HepG2 (cell line): Measurements from ENCODE around the gene FOSB. TPM values are rescaled to one million over a fixed set of nuclear protein-coding genes. Genes with fewer than 3 reads are reported as not detected.
A peak's percentile ranks its signal among the peaks of the same experiment; 100 is the strongest.

ENCODE experiments used
- ARID4A ChIP-seq: sonication (generic); formaldehyde crosslinking; IDR thresholded peaks from 2 replicates; pipeline ENCODE4 v1.5.0; 2020; ENCODE audit warnings: mild to moderate bottlenecking, missing genetic modification reagents, borderline replicate concordance
- ATF1 ChIP-seq: IDR thresholded peaks from 2 replicates; pipeline ENCODE4 v1.6.1; 2016; ENCODE audit warnings: mild to moderate bottlenecking, control low read depth
- E2F5 ChIP-seq: sonication (generic); formaldehyde crosslinking; conservative IDR thresholded peaks from 2 replicates; pipeline ENCODE4 v1.4.0; 2020; ENCODE audit warnings: missing genetic modification reagents
- ELF3 ChIP-seq: IDR thresholded peaks from 2 replicates; pipeline ENCODE4 v1.6.1; 2016; ENCODE audit warnings: missing genetic modification reagents, missing compliant biosample characterization
- ETV5 ChIP-seq: IDR thresholded peaks from 2 replicates; pipeline ENCODE4 v1.6.1; 2018; ENCODE audit warnings: missing biosample characterization, missing genetic modification reagents, inconsistent platforms, borderline replicate concordance
- FOXM1 ChIP-seq: sonication (generic); formaldehyde crosslinking; IDR thresholded peaks from 2 replicates; pipeline ENCODE4 v1.5.0; 2020; ENCODE audit warnings: missing genetic modification reagents
- GABPB1 ChIP-seq: IDR thresholded peaks from 2 replicates; pipeline ENCODE4 v1.6.1; 2016; ENCODE audit warnings: mild to moderate bottlenecking, missing genetic modification reagents, moderate library complexity, missing compliant biosample characterization
- GATAD2A ChIP-seq: IDR thresholded peaks from 2 replicates; pipeline ENCODE4 v1.6.1; 2016
- HCFC1 ChIP-seq: fragments of 150-350 bp; IDR thresholded peaks from 2 replicates; pipeline ENCODE4 v1.6.1; 2014; ENCODE audit warnings: low read depth, low read length
- HOXA3 ChIP-seq: sonication (generic); formaldehyde crosslinking; IDR thresholded peaks from 2 replicates; pipeline ENCODE4 v1.5.0; 2020; ENCODE audit warnings: missing genetic modification reagents
- IKZF4 ChIP-seq: sonication (generic); formaldehyde crosslinking; IDR thresholded peaks from 2 replicates; pipeline ENCODE4 v1.5.1; 2020; ENCODE audit warnings: borderline replicate concordance, mild to moderate bottlenecking, low read depth, missing genetic modification reagents; ENCODE audit errors: not compliant biosample characterization
- KDM2A ChIP-seq: sonication (generic); formaldehyde crosslinking; IDR thresholded peaks from 2 replicates; pipeline ENCODE4 v1.4.0; 2020; ENCODE audit warnings: low read depth, missing genetic modification reagents, borderline replicate concordance
- KLF6 ChIP-seq: IDR thresholded peaks from 2 replicates; pipeline ENCODE4 v1.8.0; 2016; ENCODE audit warnings: missing biosample characterization, missing genetic modification reagents
- NFIC ChIP-seq: IDR thresholded peaks from 2 replicates; pipeline ENCODE4 v1.6.1; 2012; ENCODE audit warnings: mild to moderate bottlenecking, low read length, inconsistent platforms
- SALL1 ChIP-seq: sonication (generic); formaldehyde crosslinking; IDR thresholded peaks from 2 replicates; pipeline ENCODE4 v1.8.0; 2022; ENCODE audit warnings: mild to moderate bottlenecking, missing genetic modification reagents
- SSRP1 ChIP-seq: IDR thresholded peaks from 2 replicates; pipeline ENCODE4 v1.6.1; 2016; ENCODE audit warnings: control low read depth
- TEAD2 ChIP-seq: sonication (generic); formaldehyde crosslinking; IDR thresholded peaks from 2 replicates; pipeline ENCODE4 v1.9.0; 2021; ENCODE audit warnings: missing genetic modification reagents
- THAP11 ChIP-seq: IDR thresholded peaks from 2 replicates; pipeline ENCODE4 v1.6.1; 2016; ENCODE audit warnings: missing biosample characterization, missing genetic modification reagents
- ZIK1 ChIP-seq: sonication (generic); formaldehyde crosslinking; IDR thresholded peaks from 2 replicates; pipeline ENCODE4 v1.5.0; 2020; ENCODE audit warnings: mild to moderate bottlenecking, low read depth, missing genetic modification reagents, borderline replicate concordance
- ZNF350 ChIP-seq: sonication (generic); formaldehyde crosslinking; IDR thresholded peaks from 2 replicates; pipeline ENCODE4 v1.4.0; 2020; ENCODE audit warnings: mild to moderate bottlenecking, low read depth, missing genetic modification reagents, borderline replicate concordance
- polyA plus RNA-seq, 8 experiments: library from polyadenylated mRNA; depleted of rRNA in 3 of 8; stranded (reverse) in 7 of 8; unstranded in 1 of 8; fragments of >200 nt; fragmentation: Illumina TruSeq in 4 of 8; extraction: Trizol in 4 of 8; gene quantifications; 2 replicates each; pipeline versions ENCODE4 v1.2.1 to v1.2.3, GENCODE V29; 2011 to 2016; ENCODE audit warnings: low read depth in 4 of 8, missing spikeins in 1 of 8, mixed read lengths in 1 of 8; ENCODE audit not compliant: insufficient read depth in 1 of 8
- total RNA-seq, 5 experiments: library from RNA; depleted of rRNA; stranded (reverse); fragments of >200 nt; fragmentation: Illumina TruSeq; extraction: Trizol; gene quantifications; 2 replicates each; pipeline ENCODE4 v1.2.3, GENCODE V29; 2016; ENCODE audit warnings: low read depth in 1 of 5
- TF ChIP-seq, protein P1 (sequence below): sonication (generic); formaldehyde crosslinking; IDR thresholded peaks from 2 replicates; pipeline ENCODE4 v1.4.0; 2020; ENCODE audit warnings: missing genetic modification reagents
- TF ChIP-seq, protein P2 (sequence below): IDR thresholded peaks from 2 replicates; pipeline ENCODE4 v1.6.1; 2016; ENCODE audit warnings: control low read depth
- TF ChIP-seq, protein P3 (sequence below): IDR thresholded peaks from 2 replicates; pipeline ENCODE4 v1.6.1; 2016; ENCODE audit warnings: low read depth, borderline replicate concordance

Gene FOSB
- total and polyA plus RNA-seq, 2 of the 13 experiments (the other 11 are each of a cell fraction or from before 2014, with no cell fraction given): 2.8 to 6.0 TPM

DNA sequence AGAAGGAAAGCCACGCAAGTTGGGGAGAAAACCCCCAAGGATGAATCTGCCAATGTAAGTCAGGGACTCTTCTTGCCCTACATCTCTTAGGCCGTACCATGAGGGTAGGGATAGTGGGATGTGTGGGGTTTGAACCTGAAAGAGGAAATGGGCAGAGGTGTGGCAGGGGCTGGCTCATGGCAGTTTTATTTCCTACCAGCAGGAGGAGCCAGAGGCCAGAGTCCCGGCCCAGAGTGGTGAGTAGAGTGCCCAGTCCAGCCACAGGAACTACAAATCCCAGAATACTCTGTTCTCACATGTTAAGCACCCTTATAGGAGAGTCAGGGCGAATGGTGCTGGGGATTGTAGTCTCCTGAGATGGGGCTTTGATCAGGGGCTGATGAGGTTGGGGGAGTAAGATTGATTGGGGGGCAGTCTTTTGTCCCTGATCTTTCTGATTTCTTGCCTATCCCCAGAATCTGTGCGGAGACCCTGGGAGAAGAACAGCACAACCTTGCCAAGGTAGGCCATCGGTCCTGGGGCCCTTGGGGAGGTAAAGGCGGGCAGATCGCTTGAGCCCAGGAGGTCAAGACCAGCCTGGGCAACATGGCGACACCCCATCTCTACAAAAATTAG is 56.0 kb downstream of the FOSB start (continued):
- TF ChIP-seq KDM2A (CRISPR knock-in tag): peak; percentile 45; the same call in 1 of the 2 replicates
- peak; percentile 97 for TF ChIP-seq THAP11 (CRISPR knock-in tag)
- TF ChIP-seq GABPB1 (CRISPR knock-in tag): peak; percentile 30; the same call in 1 of the 2 replicates
- TF ChIP-seq ARID4A: 0 out of 2 replicates have a peak, but pooled peaks have one; percentile 16
- TF ChIP-seq KLF6 (CRISPR knock-in tag): no peak
- TF ChIP-seq, protein P1, sequence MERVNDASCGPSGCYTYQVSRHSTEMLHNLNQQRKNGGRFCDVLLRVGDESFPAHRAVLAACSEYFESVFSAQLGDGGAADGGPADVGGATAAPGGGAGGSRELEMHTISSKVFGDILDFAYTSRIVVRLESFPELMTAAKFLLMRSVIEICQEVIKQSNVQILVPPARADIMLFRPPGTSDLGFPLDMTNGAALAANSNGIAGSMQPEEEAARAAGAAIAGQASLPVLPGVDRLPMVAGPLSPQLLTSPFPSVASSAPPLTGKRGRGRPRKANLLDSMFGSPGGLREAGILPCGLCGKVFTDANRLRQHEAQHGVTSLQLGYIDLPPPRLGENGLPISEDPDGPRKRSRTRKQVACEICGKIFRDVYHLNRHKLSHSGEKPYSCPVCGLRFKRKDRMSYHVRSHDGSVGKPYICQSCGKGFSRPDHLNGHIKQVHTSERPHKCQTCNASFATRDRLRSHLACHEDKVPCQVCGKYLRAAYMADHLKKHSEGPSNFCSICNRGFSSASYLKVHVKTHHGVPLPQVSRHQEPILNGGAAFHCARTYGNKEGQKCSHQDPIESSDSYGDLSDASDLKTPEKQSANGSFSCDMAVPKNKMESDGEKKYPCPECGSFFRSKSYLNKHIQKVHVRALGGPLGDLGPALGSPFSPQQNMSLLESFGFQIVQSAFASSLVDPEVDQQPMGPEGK (CRISPR knock-in tag): 0 out of 2 replicates have a peak, but pooled peaks have one; percentile 15
- TF ChIP-seq E2F5 (CRISPR knock-in tag): no peak
- TF ChIP-seq NFIC: no peak
- peak; percentile 44; the same call in 1 of the 2 replicates for TF ChIP-seq SALL1 (CRISPR knock-in tag)
- TF ChIP-seq FOXM1 (CRISPR knock-in tag): no peak
- no peak for TF ChIP-seq ATF1
- no peak for TF ChIP-seq IKZF4 (CRISPR knock-in tag)
- TF ChIP-seq, protein P2, sequence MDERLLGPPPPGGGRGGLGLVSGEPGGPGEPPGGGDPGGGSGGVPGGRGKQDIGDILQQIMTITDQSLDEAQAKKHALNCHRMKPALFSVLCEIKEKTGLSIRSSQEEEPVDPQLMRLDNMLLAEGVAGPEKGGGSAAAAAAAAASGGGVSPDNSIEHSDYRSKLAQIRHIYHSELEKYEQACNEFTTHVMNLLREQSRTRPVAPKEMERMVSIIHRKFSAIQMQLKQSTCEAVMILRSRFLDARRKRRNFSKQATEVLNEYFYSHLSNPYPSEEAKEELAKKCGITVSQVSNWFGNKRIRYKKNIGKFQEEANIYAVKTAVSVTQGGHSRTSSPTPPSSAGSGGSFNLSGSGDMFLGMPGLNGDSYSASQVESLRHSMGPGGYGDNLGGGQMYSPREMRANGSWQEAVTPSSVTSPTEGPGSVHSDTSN (CRISPR knock-in tag): no peak
- no peak; the same call in 1 of the 2 replicates for TF ChIP-seq HOXA3 (CRISPR knock-in tag)
- no peak for TF ChIP-seq TEAD2 (CRISPR knock-in tag)
- TF ChIP-seq, protein P3, sequence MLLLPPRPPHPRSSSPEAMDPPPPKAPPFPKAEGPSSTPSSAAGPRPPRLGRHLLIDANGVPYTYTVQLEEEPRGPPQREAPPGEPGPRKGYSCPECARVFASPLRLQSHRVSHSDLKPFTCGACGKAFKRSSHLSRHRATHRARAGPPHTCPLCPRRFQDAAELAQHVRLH (CRISPR knock-in tag): peak; percentile 65; the same call in 1 of the 2 replicates
- 0 out of 2 replicates have a peak, but pooled peaks have one; percentile 8 for TF ChIP-seq ETV5 (CRISPR knock-in tag)
- peak; percentile 20; the same call in 1 of the 2 replicates for TF ChIP-seq SSRP1 (CRISPR knock-in tag)
- TF ChIP-seq HCFC1: peak; percentile 83
- no peak for TF ChIP-seq ZIK1 (CRISPR knock-in tag)
- TF ChIP-seq ZNF350 (CRISPR knock-in tag): peak; percentile 44; the same call in 1 of the 2 replicates
- TF ChIP-seq ELF3 (CRISPR knock-in tag): 0 out of 2 replicates have a peak, but pooled peaks have one; percentile 27
- 0 out of 2 replicates have a peak, but pooled peaks have one; percentile 11 for TF ChIP-seq GATAD2A (CRISPR knock-in tag)
